GM12878 (cell line): ENCODE data around the gene ERN2. TPM values are rescaled to one million over a fixed set of nuclear protein-coding genes. Genes with fewer than 3 reads are reported as not detected.

Experiments
- ATAC-seq: fragments of 200-7000 bp; cut with Tn5 transposase; 3 replicates; pipeline ENCODE4 v1.9.1; 2020; ENCODE audit warnings: mild to moderate bottlenecking, moderate library complexity
- BruUV-seq: library from RNA; stranded (reverse); fragments of 400-500 nt; replicated peaks from 2 replicates; lab custom pipeline; 2021; lab: Mats Ljungman, UMichigan
- CTCF ChIA-PET: fragments of 300-600 bp; sonication (Branson Sonifier 250); formaldehyde crosslinking; extraction: SDS; loops from one replicate; lab custom pipeline; 2021; ENCODE audit warnings: inconsistent platforms; lab: Yijun Ruan, JAX
- POLR2A ChIA-PET: fragments of 350-600 bp; formaldehyde crosslinking; extraction: SDS; loops from one replicate; lab custom pipeline; 2021; ENCODE audit warnings: inconsistent platforms; lab: Charles Lee
- RAD21 ChIA-PET: fragments of 300-600 bp; sonication (Branson Sonifier 250); formaldehyde crosslinking; loops from one replicate; lab custom pipeline; 2023; ENCODE audit warnings: antibody characterized with exemption; ENCODE audit not compliant: unreplicated experiment; lab: Charles Lee
- SMC1A ChIA-PET: fragments of 300-600 bp; sonication (Branson Sonifier 250); formaldehyde crosslinking; loops from one replicate; lab custom pipeline; 2023; ENCODE audit not compliant: unreplicated experiment, uncharacterized antibody; lab: Charles Lee
- DNase-seq: peaks from one replicate; pipeline ENCODE4 v3.0.0-alpha.2; 2011; ENCODE audit warnings: low read depth, low spot score
- FAIRE-seq: peaks from 3 replicates; lab custom pipeline; 2011; peaks lifted over from hg19 to GRCh38; lab: Jason Lieb, UNC
- H2AFZ ChIP-seq: 2 replicates; pipeline ENCODE4 v1.6.0; 2011; ENCODE audit warnings: low read depth, low read length, control low read depth; ENCODE audit not compliant: control insufficient read depth
- H3K27ac ChIP-seq: 2 replicates; pipeline ENCODE4 v1.5.1; 2011; ENCODE audit warnings: control low read depth; ENCODE audit not compliant: control insufficient read depth, insufficient read depth
- H3K27me3 ChIP-seq, 2 experiments: replicated peaks in 1 of 2; 2 replicates each; pipeline versions ENCODE4 v1.6.0 to v1.6.1; 2011; ENCODE audit warnings: low read length in 1 of 2; ENCODE audit not compliant: control insufficient read depth in 2 of 2, insufficient read depth in 2 of 2
- H3K36me3 ChIP-seq, 2 experiments: 2 replicates each; pipeline ENCODE4 v1.5.1; 2011; ENCODE audit warnings: low read length in 1 of 2; ENCODE audit not compliant: control insufficient read depth in 2 of 2, insufficient read depth in 2 of 2
- H3K4me1 ChIP-seq: 2 replicates; pipeline ENCODE4 v1.6.1; 2011; ENCODE audit warnings: mild to moderate bottlenecking, low read length, moderate library complexity, mixed read lengths; ENCODE audit not compliant: control insufficient read depth, insufficient read depth
- H3K4me2 ChIP-seq: 2 replicates; pipeline ENCODE4 v1.6.0; 2011; ENCODE audit warnings: control low read depth; ENCODE audit not compliant: control insufficient read depth, insufficient read depth
- H3K4me3 ChIP-seq: fragments of 200-600 bp; sonication (generic); 2 replicates; pipeline ENCODE4 v1.5.1; 2016
- H3K79me2 ChIP-seq: 2 replicates; pipeline ENCODE4 v1.6.0; 2011; ENCODE audit warnings: low read length; ENCODE audit not compliant: control insufficient read depth, insufficient read depth
- H3K9ac ChIP-seq: 2 replicates; pipeline ENCODE4 v1.8.0; 2011; ENCODE audit warnings: low read length, control low read depth, mixed read lengths; ENCODE audit not compliant: control insufficient read depth, insufficient read depth
- H3K9me3 ChIP-seq: replicated peaks from 3 replicates; pipeline ENCODE4 v1.5.1; 2011; ENCODE audit warnings: mild to moderate bottlenecking, low read length; ENCODE audit not compliant: control insufficient read depth, insufficient read depth
- H4K20me1 ChIP-seq: 2 replicates; pipeline ENCODE4 v1.6.0; 2011; ENCODE audit not compliant: control insufficient read depth, insufficient read depth
- CBFB ChIP-seq: IDR thresholded peaks from 2 replicates; pipeline ENCODE4 v1.6.1; 2016; ENCODE audit warnings: antibody characterized with exemption, low read depth
- CBX3 ChIP-seq: fragments of 200-600 bp; sonication (generic); IDR thresholded peaks from 2 replicates; pipeline ENCODE4 v1.6.1; 2016; ENCODE audit warnings: low read depth, borderline replicate concordance
- CEBPB ChIP-seq, 2 experiments: fragments of 150-350 bp in 1 of 2; IDR thresholded peaks; 2 replicates each; pipeline ENCODE4 v1.6.1; 2012 to 2014; ENCODE audit warnings: low read depth in 2 of 2, low read length in 2 of 2, borderline replicate concordance in 1 of 2, inconsistent platforms in 1 of 2
- CREM ChIP-seq: IDR thresholded peaks from 2 replicates; pipeline ENCODE4 v1.6.1; 2014; ENCODE audit warnings: antibody characterized with exemption, low read depth
- EP300 ChIP-seq, 2 experiments: fragments of 150-350 bp in 1 of 2; IDR thresholded peaks; 2 replicates each; pipeline ENCODE4 v1.6.1; 2011 to 2012; ENCODE audit warnings: low read depth in 2 of 2, low read length in 2 of 2, borderline replicate concordance in 1 of 2, improper control_type of control experiment in 1 of 2, inconsistent platforms in 1 of 2; ENCODE audit not compliant: control insufficient read depth in 1 of 2
- EZH2 ChIP-seq: IDR thresholded peaks from 2 replicates; pipeline ENCODE4 v1.6.1; 2012; ENCODE audit warnings: low read depth, mild to moderate bottlenecking, control low read depth, inconsistent platforms, low read length, borderline replicate concordance; ENCODE audit not compliant: control insufficient read depth
- IRF3 ChIP-seq: fragments of 450-650 bp; IDR thresholded peaks from 2 replicates; pipeline ENCODE4 v1.6.1; 2014; ENCODE audit warnings: mild to moderate bottlenecking
- MXI1 ChIP-seq: fragments of 150-350 bp; IDR thresholded peaks from 2 replicates; pipeline ENCODE4 v1.6.1; 2011; ENCODE audit warnings: low read depth, mild to moderate bottlenecking, inconsistent platforms, low read length, improper control_type of control experiment
- NFYA ChIP-seq: IDR thresholded peaks from 2 replicates; pipeline ENCODE4 v1.6.1; 2011; ENCODE audit warnings: low read depth, mild to moderate bottlenecking, low read length, improper control_type of control experiment, borderline replicate concordance
- TCF7 ChIP-seq: IDR thresholded peaks from 2 replicates; pipeline ENCODE4 v1.6.1; 2014; ENCODE audit warnings: antibody characterized with exemption, borderline replicate concordance
- USF2 ChIP-seq: IDR thresholded peaks from 2 replicates; pipeline ENCODE4 v1.6.1; 2011; ENCODE audit warnings: low read depth, low read length, improper control_type of control experiment, borderline replicate concordance
- ZBED1 ChIP-seq: IDR thresholded peaks from 2 replicates; pipeline ENCODE4 v1.6.1; 2016; ENCODE audit warnings: borderline replicate concordance
- ZNF24 ChIP-seq: fragments of 450-650 bp; IDR thresholded peaks from 2 replicates; pipeline ENCODE4 v1.6.1; 2017; ENCODE audit warnings: antibody characterized with exemption, mild to moderate bottlenecking
- ZSCAN29 ChIP-seq: fragments of 450-650 bp; IDR thresholded peaks from 2 replicates; pipeline ENCODE4 v1.6.1; 2017; ENCODE audit warnings: mild to moderate bottlenecking, moderate library complexity
- WGBS: methylation state at CpG from one replicate; pipeline ENCODE4 v1.1.6; 2016; ENCODE audit warnings: low lambda C conversion rate; ENCODE audit not compliant: insufficient replicate concordance, insufficient coverage; ENCODE audit errors: missing lambda C conversion rate; 5-methylcytosine and 5-hydroxymethylcytosine counted together
- in situ Hi-C: fragments of 300-500 bp; cut with MboI; formaldehyde crosslinking; loops from 9 replicates; pipeline ENCODE4 v1.14.3; 2018; ENCODE audit warnings: mixed read lengths
- intact Hi-C: fragments of 100-400 bp; cut with micrococcal nuclease; formaldehyde crosslinking; loops from one replicate; pipeline ENCODE4 v1.14.2; 2022; ENCODE audit not compliant: unreplicated experiment
- polyA plus RNA-seq, 11 experiments: library from polyadenylated mRNA; depleted of rRNA in 4 of 11; unstranded in 6 of 11; stranded (reverse) in 5 of 11; fragments of >200 nt; fragmentation: Nextera tagmentation in 4 of 11; fragmentation: Illumina TruSeq in 1 of 11; extraction: Ambion mirVana in 4 of 11; extraction: Trizol in 1 of 11; gene quantifications; 1 replicate in 1 of 11; 2 replicates in 10 of 11; pipeline versions ENCODE4 v1.2.1 to v1.2.3, GENCODE V29; 2011 to 2016; ENCODE audit warnings: inconsistent platforms in 2 of 11, missing spikeins in 2 of 11, low read depth in 1 of 11
- total RNA-seq, 4 experiments: library from RNA; depleted of rRNA in 3 of 4; stranded (reverse); fragments of >200 nt in 3 of 4; fragmentation: Illumina TruSeq in 1 of 4; extraction: Trizol in 1 of 4; gene quantifications; 2 replicates each; pipeline versions ENCODE4 v1.2.1 to v1.2.3, GENCODE V29; 2013 to 2021

The ERN2 gene
- total and polyA plus RNA-seq, 10 of the 15 experiments (the other 5 are each of a cell fraction or from before 2014, with no cell fraction given): 0.06 to 0.95 (median 0.36) TPM; not detected in 5

GRCh38 chr16:23726710-23727109 is 13.7 kb upstream of the ERN2 start:
- ATAC-seq (no peak), FAIRE-seq (no peak), DNase-seq (no peak)
- in situ Hi-C loops (no loop called here), intact Hi-C loops (loop anchor here (5.0 kb wide), 1 partner anchor 169 kb away; the partner anchor contains the start of genes EARS2 and UBFD1)
- Histone ChIP-seq H3K36me3 (no peaks in the 10 kb centered on the region), H3K4me1 (no peaks in the 10 kb centered on the region), H4K20me1 (no peaks in the 10 kb centered on the region), H3K4me3 (no peak overlapping the region), H3K4me2 (no peak overlapping the region), H3K79me2 (no peaks in the 10 kb centered on the region), H3K27ac (no peak overlapping the region), H2AFZ (no peak overlapping the region), H3K9ac (no peak overlapping the region), H3K27me3 (no peaks in the 10 kb centered on the region; a peak in 1 of 4 replicates), H3K9me3 (no peaks in the 10 kb centered on the region; the same call in 1 of the 3 replicates)
- ChIA-PET RAD21 (interaction anchor here (0.7 to 1.9 kb wide), 2 partner anchors 47 to 170 kb away, joined by 3 to 6 read pairs; partner anchors contain the start of genes EARS2 and UBFD1), POLR2A (interaction anchor here (1.1 kb wide), 1 partner anchor 286 kb away, joined by 3 read pairs; no protein-coding TSS in a partner anchor), SMC1A (interaction anchor here (0.8 to 1.1 kb wide), 3 partner anchors 113 to 171 kb away, joined by 3 to 5 read pairs (median 3); no protein-coding TSS in a partner anchor), CTCF (interaction anchor here (0.8 to 1.2 kb wide), 5 partner anchors 9 to 130 kb away, joined by 3 to 4 read pairs (median 3); partner anchors contain the start of genes DCTN5 and PALB2)
- WGBS: 53% methylated on average over 3 of the region's 3 CpGs
- BruUV-seq: no TSS peak
- TF ChIP-seq ZBED1 (no peak), USF2 (no peak), ZSCAN29 (no peak)

- CTCF ChIA-PET: interaction anchor here (1.1 to 1.4 kb wide), 2 partner anchors 70 to 528 kb away, joined by 3 to 4 read pairs; no protein-coding TSS in a partner anchor
- 6% methylated on average over 3 of the region's 3 CpGs for WGBS
- no peak for TF ChIP-seq CREM
- no peak for TF ChIP-seq EP300 (IDR thresholded peaks at IDR 0.05; ENCODE audit: borderline replicate concordance in 1 of 2, control insufficient read depth in 1 of 2, low read depth in 2 of 2, low read length in 2 of 2)
- TF ChIP-seq CEBPB (IDR thresholded peaks at IDR 0.05; ENCODE audit: borderline replicate concordance in 1 of 2, low read depth in 2 of 2, low read length in 2 of 2): no peak
- TF ChIP-seq IRF3: no peak
- TF ChIP-seq CBFB: no peak
- TF ChIP-seq ZNF24: no peak
- no peak for TF ChIP-seq CBX3
- no peak for TF ChIP-seq EZH2
- TF ChIP-seq TCF7: no peak
- TF ChIP-seq NFYA: no peak
- TF ChIP-seq MXI1: no peak
- no peaks in the 10 kb centered on the region for H3K79me2 ChIP-seq
- no TSS peak for BruUV-seq
- RAD21 ChIA-PET: no interaction called here
- H3K36me3 ChIP-seq: no peaks in the 10 kb centered on the region
- no peak overlapping the region for H3K27ac ChIP-seq
- H3K27me3 ChIP-seq: no peaks in the 10 kb centered on the region; a peak in 1 of 4 replicates
- intact Hi-C loops: loop anchor here (5.0 kb wide), 1 partner anchor 167 kb away; the partner anchor contains the start of genes EARS2 and UBFD1
- no peaks in the 10 kb centered on the region for H3K4me1 ChIP-seq
- no peak for FAIRE-seq
- H2AFZ ChIP-seq: no peak overlapping the region
- H4K20me1 ChIP-seq: no peaks in the 10 kb centered on the region
- DNase-seq: no peak
- no peak overlapping the region for H3K4me3 ChIP-seq
- H3K9me3 ChIP-seq: no peaks in the 10 kb centered on the region; the same call in 1 of the 3 replicates
- in situ Hi-C loops: no loop called here
- no peak overlapping the region for H3K9ac ChIP-seq
- SMC1A ChIA-PET: no interaction called here
- no peak for ATAC-seq
- POLR2A ChIA-PET: no interaction called here
- no peak overlapping the region for H3K4me2 ChIP-seq
Observed at GRCh38 chr16:23724785-23725131, 11.7 kb upstream of the ERN2 start.
